Stimulated activated CD8-positive, alpha-beta memory T cell treated with anti-CD3 and anti-CD28 coated beads, Interleukin-4, amount 100 ng/mL, for 4 hours (primary cell): ENCODE measurements around the gene HOXA13.

Source experiments
- DNase-seq, 2 donors: peaks; one replicate each; pipeline ENCODE4 v3.0.0-alpha.2; 2020; ENCODE audit warnings: low read depth in 2 of 2, low spot score in 1 of 2

Gene HOXA13

GRCh38 chr7:27182285-27182841 is 17.5 kb downstream of the HOXA13 start:
- no peak for DNase-seq

- no peak for DNase-seq
Observed at GRCh38 chr7:27181795-27182275, 18.1 kb downstream of the HOXA13 start.

DNA sequence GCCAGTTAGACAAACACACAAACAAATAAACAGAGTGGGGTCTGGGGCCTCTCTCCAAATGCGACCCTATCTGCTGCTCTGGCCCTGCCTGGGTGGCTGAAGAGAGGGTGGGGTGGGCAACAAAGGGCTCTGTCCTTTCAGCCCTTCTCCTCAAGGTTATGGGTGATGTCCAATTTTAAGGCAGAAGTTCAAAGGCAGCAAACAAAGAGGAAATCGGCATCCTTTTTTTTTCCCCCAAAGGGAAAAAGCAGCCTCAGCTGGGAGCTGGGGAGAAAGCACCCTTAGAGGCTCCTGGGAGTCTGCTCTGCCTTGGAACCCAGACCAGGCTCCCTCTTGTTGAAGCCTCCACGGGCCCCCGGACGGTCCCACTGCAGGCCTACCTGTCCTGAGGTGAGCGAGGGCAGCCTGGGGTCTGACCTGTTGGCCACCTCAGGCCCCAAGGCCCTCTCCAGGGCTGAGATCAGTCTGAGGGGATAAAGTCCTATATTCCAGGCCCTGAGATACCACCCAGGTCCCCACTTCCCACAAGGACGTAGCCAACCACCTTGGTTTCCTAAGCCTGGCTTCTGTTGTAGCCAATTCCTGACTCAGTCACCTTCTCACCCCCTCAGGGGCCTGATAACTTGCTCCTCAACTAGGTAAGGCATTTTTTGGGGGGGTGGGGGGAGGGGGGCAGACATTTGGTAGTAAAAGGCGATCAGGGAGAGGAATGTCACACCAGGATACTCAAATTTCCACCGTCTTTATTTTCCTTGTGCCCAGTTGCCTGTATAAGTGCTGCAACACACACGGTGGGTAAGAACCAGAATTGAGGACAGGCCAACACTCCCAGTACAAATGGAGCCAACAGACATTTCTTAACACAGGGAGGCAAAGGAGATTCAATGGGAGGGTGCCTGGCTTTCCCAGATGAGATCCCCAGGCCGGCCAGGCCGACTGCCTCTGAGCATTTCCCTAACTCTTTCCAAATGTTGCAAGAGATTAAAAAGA is 19.2 kb downstream of the HOXA13 start:
- DNase-seq: no peak

DNA sequence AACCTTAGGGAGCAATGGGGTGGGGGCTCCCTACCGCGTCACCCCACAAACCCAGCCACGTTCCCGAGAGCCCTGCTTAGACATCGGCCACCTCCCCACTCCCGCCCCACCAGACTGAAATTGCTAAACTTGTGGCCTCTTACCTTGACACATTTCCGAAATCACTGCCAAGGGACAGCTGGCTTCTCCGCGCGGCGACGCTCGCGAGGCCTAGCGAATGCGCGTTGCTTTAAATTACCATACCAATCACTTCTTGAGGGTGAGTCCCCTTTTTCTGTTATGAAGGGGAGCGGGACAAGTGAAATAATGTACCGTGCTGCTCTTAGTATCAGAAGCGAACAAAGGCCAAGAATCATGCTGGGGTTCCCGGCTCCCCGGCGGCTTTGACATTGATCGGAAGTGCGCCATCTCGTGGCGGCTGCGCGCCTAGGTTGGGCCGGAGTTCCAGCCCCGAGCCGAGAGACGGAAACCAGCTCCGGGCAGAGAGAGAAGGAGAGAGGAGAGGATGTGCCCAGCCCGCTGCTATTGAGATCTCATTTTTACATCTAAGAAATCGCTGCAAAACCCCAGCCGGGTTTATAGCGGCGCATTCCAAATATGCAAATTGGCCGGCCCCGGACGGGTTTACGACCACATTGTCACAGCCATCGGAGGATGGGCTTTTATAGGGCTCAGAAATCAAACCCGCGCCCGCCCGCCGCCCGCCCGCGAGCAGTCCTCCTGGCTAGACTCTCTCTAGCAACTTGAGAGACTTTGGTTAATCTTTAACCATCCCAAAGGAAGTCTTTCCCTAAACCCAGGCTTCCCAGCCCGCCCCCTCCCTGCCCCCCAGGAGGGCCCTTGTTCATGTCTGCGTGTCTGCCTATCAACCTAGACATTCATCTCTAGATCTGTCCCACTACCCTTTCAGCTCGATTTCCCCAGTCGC is 20.1 kb downstream of the HOXA13 start:
- no peak for DNase-seq

DNA sequence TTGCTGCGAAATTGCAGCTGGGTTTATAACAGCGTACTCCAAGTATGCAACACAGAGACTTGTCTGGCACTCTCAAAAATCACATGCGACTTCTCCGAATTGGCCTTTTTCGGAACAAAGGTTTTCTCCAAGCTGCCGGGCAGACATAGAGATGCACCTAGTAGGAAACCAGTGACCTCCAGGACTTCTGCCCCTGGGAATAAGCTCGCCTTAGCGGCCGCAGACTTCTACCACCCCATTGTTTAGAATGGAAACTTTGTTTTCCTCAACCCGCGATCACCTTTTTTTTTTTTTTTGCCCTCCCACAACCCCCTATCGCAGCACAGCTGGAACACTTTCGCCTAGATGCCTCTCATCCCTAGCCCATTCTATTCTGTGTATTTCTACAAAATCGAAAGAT is 20.9 kb downstream of the HOXA13 start:
- DNase-seq: no peak

GRCh38 chr7:27178366-27178765 is 21.5 kb downstream of the HOXA13 start:
- no peak for DNase-seq

DNA sequence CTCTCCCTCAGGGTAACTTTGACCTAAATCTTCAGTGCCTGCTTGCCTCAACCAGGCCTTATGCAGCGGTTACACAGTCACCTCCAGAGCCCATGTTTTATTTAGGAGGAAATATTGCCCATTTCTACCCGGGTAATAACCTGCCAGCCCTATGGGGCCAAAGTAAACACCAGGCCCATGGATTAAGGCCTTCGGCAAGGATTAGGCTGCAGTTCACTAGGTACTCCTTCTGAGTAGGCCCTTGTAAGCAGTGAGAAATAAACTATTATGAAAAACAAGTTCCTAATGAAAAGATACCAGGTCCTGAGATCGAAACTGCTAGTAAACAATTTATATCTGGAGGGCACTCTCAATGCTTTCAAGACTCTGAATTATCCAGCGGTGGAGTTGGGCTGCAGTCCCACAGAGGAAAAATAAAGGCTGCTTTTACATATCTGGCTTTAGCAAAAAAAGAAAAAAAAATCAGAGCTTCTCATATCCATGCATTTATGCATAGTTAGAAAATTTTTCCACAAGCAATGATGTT is 22.0 kb downstream of the HOXA13 start:
- no peak for DNase-seq

GRCh38 chr7:27176962-27177794 is 22.7 kb downstream of the HOXA13 start:
- DNase-seq: no peak

GRCh38 chr7:27176524-27176845 is 23.4 kb downstream of the HOXA13 start:
- DNase-seq: no peak

GRCh38 chr7:27175626-27176523 is 24.0 kb downstream of the HOXA13 start:
- no peak for DNase-seq

GRCh38 chr7:27174874-27175625 is 24.8 kb downstream of the HOXA13 start:
- no peak for DNase-seq

DNA sequence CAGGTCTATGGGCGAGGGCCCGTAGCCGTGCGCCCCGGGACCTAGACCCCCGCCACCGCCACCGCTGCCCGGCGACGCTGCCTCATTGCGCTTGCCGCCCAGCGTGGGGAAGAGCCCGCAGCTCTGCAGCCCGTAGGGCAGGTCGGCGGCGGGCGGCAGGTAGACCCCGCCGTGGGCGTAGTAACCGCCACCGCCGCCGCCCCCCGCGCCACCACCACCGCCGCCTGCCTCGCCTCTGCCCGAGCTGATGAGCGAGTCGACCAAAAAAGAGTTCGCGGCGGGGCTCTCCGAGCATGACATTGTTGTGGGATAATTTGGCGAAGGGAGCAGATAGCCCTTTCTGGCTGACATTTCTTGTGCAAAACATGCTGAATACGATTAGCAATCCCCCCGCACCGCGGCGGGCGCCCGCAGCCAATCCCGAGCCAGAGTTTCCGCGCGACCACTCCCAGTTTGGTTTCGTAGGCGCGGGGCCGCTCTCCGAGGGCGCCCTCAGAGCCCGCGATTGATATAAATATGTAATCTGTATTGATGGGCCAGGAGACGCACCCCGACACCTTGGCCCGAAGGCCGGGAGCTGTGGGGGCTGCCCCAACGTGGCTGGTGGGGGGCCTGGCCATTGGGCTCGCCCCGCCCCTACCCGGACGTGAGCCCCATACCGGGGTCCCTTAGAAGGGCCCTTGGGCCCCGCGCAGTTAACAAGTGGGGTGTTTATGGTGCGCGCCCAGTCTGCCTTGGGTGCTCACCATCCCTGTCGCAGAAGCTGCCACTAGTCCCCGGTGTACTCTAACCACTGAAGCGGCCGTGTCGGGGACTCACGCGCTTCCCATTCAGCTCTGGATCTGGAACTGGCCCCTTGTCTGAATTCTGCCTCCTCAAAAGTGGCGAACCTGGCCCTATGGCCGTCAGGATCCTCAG is 25.7 kb downstream of the HOXA13 start, which contains the start of gene HOXA10:
HOXA10 (minus strand) TSS at position 365 of the 918 bp plus-strand sequence; CDS start at position 351, 14 bp downstream.
- DNase-seq: no peak

GRCh38 chr7:27173511-27173955 is 26.4 kb downstream of the HOXA13 start:
- no peak for DNase-seq

- DNase-seq: no peak
Observed at GRCh38 chr7:27172823-27173510, 26.9 kb downstream of the HOXA13 start.

DNA sequence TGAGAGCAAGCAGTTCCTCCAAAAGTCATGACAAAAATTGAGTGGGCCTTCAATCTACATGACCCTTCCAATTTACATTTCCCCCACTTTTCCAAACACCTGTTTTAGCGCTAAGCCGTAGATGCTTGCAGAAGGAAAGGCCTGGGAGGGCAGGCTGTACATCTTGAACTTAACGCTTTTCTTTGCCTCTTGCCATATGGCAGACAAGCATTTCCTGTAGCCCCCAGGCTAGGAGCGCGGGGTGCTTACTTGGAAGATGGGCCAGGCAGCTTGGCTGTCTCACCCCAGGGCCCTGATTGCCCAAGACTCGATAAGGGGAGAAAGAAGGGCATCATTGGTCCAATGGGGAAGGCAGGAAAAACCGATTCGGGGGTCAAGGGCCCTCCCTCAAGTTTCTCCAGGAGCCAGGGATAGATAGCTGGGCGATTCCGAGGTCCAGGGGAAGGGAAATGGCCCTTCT is 27.5 kb downstream of the HOXA13 start:
- no peak for DNase-seq

DNA sequence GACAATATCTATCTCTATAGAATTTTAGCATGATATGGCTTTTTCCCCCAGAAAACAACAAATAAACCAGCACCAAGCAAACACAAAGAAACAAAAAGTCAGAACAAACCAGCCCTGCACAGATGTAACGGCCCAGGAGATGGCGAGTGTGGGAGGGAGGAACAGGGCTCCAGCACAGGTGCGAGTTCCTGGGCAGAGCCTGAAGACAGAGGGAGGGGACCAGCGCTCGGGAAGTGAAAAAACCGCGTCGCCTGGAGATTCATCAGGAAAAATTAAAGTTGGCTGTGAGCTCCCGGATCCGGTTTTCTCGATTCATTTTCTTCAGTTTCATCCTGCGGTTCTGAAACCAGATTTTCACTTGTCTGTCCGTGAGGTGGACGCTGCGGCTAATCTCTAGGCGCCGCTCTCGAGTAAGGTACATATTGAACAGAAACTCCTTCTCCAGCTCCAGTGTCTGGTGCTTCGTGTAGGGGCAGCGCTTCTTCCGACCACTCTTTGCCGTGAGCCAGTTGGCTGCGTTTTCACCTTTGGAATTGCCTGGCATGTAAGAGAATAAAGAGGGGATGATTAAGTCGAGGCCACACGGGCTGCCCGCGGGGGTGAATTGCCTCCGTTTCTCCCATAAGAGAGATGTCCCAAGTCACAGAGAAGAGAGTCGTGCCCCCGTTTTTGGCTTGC is 28.1 kb downstream of the HOXA13 start:
- DNase-seq: no peak
